HG03520 (cell line): ENCODE measurements around the gene TANC1.

ENCODE experiments used
- ATAC-seq: cut with Tn5 transposase; IDR thresholded peaks from one replicate; pipeline ENCODE4 v1.9.1; 2021; ENCODE audit warnings: mild to moderate bottlenecking, moderate library complexity; ENCODE audit not compliant: unreplicated experiment

Gene TANC1

GRCh38 chr2:159185401-159186130, 217.1 kb downstream of the TANC1 start:
- ATAC-seq = peak; percentile 71

DNA sequence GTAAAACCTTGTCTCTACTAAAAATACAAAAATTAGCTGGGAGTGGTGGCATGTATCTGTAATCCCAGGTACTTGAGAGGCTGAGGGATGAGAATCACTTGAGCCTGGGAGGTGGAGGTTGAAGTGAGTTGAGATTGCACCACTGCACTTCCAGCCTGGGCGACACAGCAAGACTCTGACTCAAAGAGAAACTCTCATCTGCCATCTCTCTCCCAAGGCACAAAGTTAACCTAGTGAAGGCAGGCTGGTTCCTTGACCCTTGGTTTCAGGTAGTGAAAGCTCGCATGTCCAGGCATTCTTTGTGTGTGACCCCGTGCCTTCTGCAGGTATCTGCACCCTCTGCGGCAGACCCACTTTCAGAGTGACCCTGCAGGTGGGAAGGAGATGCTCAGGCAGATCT, 218.0 kb downstream of the TANC1 start:
- no peak for ATAC-seq

DNA sequence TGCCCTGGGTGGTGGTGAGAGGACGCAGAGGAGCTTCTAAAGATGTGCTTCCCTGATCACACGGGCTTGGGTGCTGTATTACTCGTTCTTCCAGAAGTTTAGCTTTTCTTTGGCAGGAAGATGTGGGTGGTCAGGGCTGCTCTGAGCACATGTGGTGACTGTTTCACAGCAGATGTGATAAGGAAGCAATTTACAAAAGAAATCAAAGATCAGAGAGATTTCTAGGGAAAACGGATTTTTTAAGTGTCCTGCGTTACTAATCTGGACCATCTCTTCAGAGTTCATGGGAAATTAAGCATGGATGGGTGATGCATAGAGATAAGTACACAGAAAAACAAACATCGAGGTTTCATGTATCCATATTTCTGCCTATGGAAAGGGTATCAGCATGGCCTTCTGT, 218.7 kb downstream of the TANC1 start:
- no peak for ATAC-seq

- ATAC-seq = no peak
These were observed 220.0 kb downstream of the TANC1 start for GRCh38 chr2:159188449-159188848.

GRCh38 chr2:159192371-159192918, 224.0 kb downstream of the TANC1 start:
- no peak for ATAC-seq

DNA sequence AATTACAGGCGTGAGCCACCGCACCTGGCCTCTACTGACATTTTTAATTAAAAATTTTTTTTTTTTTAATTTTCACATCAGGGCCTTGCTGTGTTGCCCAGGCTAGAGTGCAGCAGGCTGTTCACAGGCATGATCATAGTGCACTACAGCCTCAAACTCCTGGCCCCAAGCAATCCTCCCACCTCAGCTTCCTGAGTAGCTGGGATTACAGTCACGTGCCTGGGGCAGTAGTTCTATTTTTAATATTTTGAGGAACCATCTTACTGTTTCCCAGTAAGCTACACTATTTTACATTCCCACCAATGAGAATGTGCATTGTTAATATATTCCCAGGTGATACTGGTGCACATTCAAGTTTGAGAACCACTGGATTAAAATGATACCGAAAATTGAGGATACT, 225.4 kb downstream of the TANC1 start:
- ATAC-seq = no peak

GRCh38 chr2:159194241-159194640, 225.8 kb downstream of the TANC1 start:
- ATAC-seq = no peak

DNA sequence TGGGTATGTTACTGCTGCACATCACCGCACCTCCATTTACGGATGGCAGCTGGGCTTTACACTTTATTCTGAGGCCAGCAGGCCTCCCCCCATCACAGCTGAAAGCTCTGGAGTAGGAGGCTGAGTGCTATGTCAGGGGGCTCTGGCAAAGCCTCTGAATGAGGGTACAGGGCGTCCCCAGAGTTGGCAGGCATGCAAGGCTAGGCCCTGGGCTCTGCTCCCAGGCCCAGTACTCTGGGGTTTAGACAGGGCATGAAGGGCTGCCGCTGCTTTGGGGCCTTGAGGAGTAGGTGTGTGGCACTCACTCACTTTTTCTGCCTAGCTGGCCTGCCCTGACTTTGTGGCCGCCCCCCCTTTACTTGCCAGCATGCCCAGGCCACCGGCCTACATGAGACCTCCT, 227.3 kb downstream of the TANC1 start:
- no peak for ATAC-seq

DNA sequence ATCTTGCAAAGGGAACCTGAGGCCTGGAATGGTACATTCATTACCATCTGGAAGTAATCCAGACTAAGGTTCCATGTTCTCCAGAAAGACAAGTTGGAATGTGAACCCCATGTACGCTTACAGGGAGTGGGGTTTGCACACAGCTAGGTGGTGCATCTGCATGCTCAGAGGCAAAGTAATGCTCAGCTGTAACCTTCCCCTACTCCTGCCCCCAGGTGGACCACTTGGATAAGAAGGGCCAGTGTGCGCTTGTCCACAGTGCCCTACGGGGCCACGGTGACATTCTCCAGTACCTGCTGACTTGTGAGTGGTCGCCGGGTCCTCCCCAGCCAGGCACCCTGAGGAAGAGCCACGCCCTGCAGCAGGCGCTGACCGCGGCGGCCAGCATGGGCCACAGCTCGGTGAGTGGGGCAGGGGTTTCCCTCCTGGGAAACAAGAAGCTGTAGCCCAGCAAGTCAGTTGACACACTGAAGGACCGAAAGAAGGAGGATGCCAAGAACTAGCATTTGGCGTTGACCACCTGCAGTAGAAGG, 228.0 kb downstream of the TANC1 start:
- no peak for ATAC-seq

GRCh38 chr2:159199236-159199635, 230.8 kb downstream of the TANC1 start:
- ATAC-seq = no peak

DNA sequence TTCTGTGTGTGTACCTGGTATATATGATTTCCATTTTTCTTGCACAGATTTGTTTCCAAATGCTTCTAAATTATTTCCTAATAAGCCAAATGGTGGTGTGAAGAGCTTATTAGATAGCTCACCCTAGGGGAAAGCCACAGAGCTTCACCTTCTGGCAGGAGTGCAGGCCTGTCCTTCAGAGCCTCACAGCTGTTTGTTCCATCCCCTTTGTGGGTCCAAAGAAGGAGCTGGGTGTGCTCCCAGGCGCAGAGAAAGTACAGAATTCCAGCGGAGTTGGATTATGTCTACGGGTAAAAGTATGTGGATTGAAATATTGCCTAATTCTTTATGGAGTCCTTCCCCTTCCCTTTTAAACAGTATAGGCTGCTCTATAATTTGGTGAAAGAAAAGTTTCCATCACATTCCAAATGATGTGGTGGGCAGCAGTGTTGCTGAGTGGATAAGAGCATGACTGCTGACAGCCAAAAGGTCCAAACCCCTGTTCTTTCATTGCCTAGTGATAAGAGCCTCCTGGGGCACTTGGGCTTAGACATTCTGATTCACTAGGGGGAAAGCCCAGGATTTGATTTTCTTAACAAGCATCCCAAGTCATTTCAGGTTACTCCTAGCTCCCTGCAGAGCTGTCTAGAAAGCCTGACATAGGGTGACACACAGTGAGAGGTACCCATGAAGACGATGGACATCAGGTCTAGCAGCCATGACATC, 231.5 kb downstream of the TANC1 start:
- no peak for ATAC-seq

- no peak for ATAC-seq
These were observed 232.1 kb downstream of the TANC1 start for GRCh38 chr2:159200498-159200897.

DNA sequence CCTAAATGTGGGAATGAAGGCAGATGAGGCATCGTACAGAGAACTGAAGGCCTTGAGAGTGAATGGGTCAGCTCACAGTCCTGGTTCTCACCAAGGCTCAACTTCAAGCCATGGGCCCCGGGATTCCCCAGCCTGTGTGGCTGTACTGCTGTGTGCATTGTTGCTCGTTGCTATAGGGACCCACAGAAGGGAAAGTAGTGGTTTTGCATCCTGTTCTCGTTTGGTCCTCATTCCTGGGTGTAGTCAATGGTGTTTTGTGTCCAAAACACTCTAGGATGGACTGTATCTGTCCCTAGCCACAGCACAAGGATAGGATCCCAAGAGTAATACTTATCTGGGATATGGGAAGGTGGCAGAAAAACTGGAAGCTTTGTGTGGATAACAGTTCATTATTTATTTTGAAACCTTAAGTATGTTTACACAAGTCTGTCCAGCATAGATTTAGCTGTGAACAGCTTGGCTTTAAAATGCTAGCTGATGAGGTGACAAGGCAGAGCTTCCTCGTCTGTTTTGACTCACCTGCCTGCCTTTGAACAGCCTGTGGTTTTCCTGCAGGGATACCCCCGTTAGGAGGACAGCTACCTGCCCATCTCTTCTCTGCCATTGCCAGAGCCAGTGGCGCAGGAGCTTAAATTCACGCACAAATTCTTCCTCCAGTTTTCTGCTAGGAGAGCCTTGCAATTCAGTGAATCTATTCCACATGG, 233.1 kb downstream of the TANC1 start:
- peak; percentile 98 for ATAC-seq

- no peak for ATAC-seq
These were observed 234.2 kb downstream of the TANC1 start for GRCh38 chr2:159202568-159203071.

GRCh38 chr2:159204381-159205144, 236.1 kb downstream of the TANC1 start:
- no peak for ATAC-seq

DNA sequence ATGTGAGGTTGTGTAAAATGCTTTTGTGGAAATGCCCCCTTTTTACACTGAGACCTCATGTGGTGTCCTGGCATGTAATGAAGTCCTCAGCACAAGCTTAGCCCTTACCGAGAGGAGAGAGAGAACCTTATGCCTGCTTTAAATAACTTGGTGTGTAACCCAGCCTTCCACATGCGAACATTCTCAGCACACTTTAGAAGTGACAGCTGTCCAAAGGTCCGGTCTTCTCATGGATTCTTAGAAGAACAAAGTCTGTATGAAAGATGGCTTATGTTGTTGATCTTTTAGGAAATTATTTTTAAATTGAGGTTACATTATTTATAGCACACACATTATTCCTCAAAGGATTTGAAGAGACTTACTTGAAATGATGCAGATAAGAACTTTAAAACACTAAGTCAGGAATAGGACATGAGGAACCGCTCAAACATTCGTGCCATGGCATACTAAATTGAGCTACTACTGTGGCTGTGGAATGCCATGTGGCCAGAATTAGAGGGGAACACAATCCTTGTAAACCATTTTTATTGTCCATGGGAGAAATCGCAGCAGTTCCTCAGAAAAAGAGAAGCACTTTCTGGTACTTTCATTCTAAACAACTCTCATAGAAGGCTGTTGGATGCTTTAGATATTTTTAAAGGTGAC, 238.4 kb downstream of the TANC1 start:
- ATAC-seq = no peak

DNA sequence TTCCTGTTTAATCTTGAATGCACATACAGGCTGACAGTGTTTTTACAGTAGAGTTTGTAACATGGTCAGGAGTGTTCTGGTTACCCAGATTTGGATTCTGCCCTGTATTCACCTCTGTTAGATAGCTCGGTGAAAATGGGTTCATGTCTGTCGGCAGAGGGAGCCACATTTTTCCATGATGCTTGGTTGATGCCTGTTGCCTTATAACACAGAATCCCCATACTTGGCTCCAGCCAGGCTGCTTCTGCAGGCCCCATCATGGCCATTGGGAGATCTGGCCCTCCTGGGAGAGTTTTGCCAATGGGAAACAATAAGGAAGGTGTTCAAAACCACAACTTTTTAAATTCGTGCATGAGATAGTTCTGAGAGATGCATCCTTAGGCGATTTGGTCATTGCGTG, 240.0 kb downstream of the TANC1 start:
- ATAC-seq = no peak

- ATAC-seq = peak; percentile 74
These were observed 241.2 kb downstream of the TANC1 start for GRCh38 chr2:159209341-159210306.
